ENCODE measurements around the gene CAPN10.

- TF ChIP-seq CTCF (IDR thresholded peaks at IDR 0.05 in 4 of 5, conservative IDR thresholded peaks at IDR 0.05 in 1 of 5) (no peak), POLR2A (IDR thresholded peaks at IDR 0.05) (no peak)
These were observed 12.0 kb upstream of the CAPN10 start for GRCh38 chr2:240574386-240575100.
